H1 (cell line): ENCODE data around the gene NEU2.

Experiments
- POLR2A ChIP-seq, 2 experiments: IDR thresholded peaks; 1 replicate in 1 of 2; 2 replicates in 1 of 2; pipeline ENCODE4 v1.6.1; 2011; ENCODE audit warnings: low read depth in 2 of 2, low read length in 2 of 2, mild to moderate bottlenecking in 2 of 2; ENCODE audit errors: control extremely low read depth in 1 of 2
- ZNF274 ChIP-seq: IDR thresholded peaks from 2 replicates; pipeline ENCODE4 v1.7.0; 2012; ENCODE audit warnings: low read length, borderline replicate concordance; ENCODE audit errors: extremely low read depth
- TF ChIP-seq, protein P1 (sequence below), 3 experiments: IDR thresholded peaks; 1 replicate in 2 of 3; 2 replicates in 1 of 3; pipeline versions ENCODE4 v1.5.1 to v1.6.1; 2011; ENCODE audit warnings: low read length in 3 of 3, mild to moderate bottlenecking in 3 of 3, inconsistent platforms in 2 of 3, low read depth in 1 of 3, moderate library complexity in 1 of 3; ENCODE audit not compliant: insufficient read depth in 1 of 3; ENCODE audit errors: control extremely low read depth in 1 of 3

DNA sequence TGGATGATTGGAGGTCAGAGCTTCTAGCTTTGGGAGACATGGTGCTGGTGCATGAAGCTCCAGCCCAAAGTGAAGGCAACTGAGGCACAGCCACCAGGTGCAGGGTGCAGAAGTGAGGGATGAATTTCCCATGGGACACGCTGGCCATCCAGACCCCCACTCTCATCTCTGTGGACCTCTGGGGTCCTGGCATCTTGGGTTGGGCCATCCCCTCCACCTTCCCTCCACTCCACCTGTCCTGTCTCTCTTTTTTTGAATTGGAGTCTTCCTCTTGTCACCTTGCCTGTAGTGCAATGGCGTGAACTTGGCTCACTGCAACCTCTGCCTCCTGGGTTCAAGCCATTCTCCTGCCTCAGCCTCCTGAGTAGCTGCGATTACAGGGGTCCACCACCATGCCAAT lies 22.8 kb upstream of the NEU2 start:
- TF ChIP-seq, protein P1, sequence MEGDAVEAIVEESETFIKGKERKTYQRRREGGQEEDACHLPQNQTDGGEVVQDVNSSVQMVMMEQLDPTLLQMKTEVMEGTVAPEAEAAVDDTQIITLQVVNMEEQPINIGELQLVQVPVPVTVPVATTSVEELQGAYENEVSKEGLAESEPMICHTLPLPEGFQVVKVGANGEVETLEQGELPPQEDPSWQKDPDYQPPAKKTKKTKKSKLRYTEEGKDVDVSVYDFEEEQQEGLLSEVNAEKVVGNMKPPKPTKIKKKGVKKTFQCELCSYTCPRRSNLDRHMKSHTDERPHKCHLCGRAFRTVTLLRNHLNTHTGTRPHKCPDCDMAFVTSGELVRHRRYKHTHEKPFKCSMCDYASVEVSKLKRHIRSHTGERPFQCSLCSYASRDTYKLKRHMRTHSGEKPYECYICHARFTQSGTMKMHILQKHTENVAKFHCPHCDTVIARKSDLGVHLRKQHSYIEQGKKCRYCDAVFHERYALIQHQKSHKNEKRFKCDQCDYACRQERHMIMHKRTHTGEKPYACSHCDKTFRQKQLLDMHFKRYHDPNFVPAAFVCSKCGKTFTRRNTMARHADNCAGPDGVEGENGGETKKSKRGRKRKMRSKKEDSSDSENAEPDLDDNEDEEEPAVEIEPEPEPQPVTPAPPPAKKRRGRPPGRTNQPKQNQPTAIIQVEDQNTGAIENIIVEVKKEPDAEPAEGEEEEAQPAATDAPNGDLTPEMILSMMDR (IDR thresholded peaks at IDR 0.05; ENCODE audit: control extremely low read depth in 1 of 3, insufficient read depth in 1 of 3, low read depth in 1 of 3, low read length in 3 of 3) = no peak
- TF ChIP-seq POLR2A (IDR thresholded peaks at IDR 0.05; ENCODE audit: control extremely low read depth in 1 of 2, low read depth in 2 of 2, low read length in 2 of 2) (no peak), ZNF274 (no peak)
